Lung (tissue), 12 donors: ENCODE data around the gene ORAI3. TPM values are rescaled to one million over a fixed set of nuclear protein-coding genes. Genes with fewer than 3 reads are reported as not detected.
A peak's percentile ranks its signal among the peaks of the same experiment; 100 is the strongest.

Experiments used
- ATAC-seq: fragments of 200-7000 bp; cut with Tn5 transposase; one replicate; pipeline ENCODE4 v1.9.1; 2020; ENCODE audit warnings: moderate number of reproducible peaks; ENCODE audit not compliant: insufficient read depth, low FRiP score
- DNase-seq, 3 donors: peaks; one replicate each; pipeline ENCODE4 v3.0.0-alpha.2; 2013 to 2017
- H3K27ac ChIP-seq, 2 donors: one replicate each; pipeline ENCODE4 v1.5.1; 2013; ENCODE audit warnings: mild to moderate bottlenecking in 2 of 2, moderate library complexity in 2 of 2, control low read depth in 1 of 2, inconsistent platforms in 1 of 2, low read depth in 1 of 2, low read length in 1 of 2
- H3K27me3 ChIP-seq, 3 donors: one replicate each; pipeline ENCODE4 v1.5.1; 2013; ENCODE audit warnings: low read length in 2 of 3; ENCODE audit not compliant: control insufficient read depth in 3 of 3, insufficient read depth in 3 of 3
- H3K36me3 ChIP-seq, 4 donors: one replicate each; pipeline ENCODE4 v1.5.1; 2013; ENCODE audit warnings: low read length in 4 of 4, mild to moderate bottlenecking in 1 of 4, moderate library complexity in 1 of 4; ENCODE audit not compliant: control insufficient read depth in 4 of 4, insufficient read depth in 4 of 4
- H3K4me1 ChIP-seq, 5 donors: one replicate each; pipeline ENCODE4 v1.5.1; 2013; ENCODE audit warnings: low read length in 5 of 5, mild to moderate bottlenecking in 2 of 5, moderate library complexity in 1 of 5; ENCODE audit not compliant: control insufficient read depth in 5 of 5, insufficient read depth in 5 of 5
- H3K4me3 ChIP-seq: one replicate; pipeline ENCODE4 v1.5.1; 2013; ENCODE audit warnings: mild to moderate bottlenecking, control low read depth, moderate library complexity
- H3K9ac ChIP-seq, 2 donors: one replicate each; pipeline ENCODE4 v1.5.1; 2013; ENCODE audit warnings: low read length in 2 of 2, control low read depth in 1 of 2; ENCODE audit not compliant: insufficient read depth in 1 of 2
- H3K9me3 ChIP-seq, 4 donors: one replicate each; pipeline ENCODE4 v1.5.1; 2013; ENCODE audit warnings: low read length in 3 of 4, mild to moderate bottlenecking in 1 of 4, moderate library complexity in 1 of 4; ENCODE audit not compliant: control insufficient read depth in 4 of 4, insufficient read depth in 3 of 4
- CTCF ChIP-seq: IDR thresholded peaks from 2 replicates; pipeline ENCODE4 v1.5.1; 2012; ENCODE audit warnings: mild to moderate bottlenecking; ENCODE audit errors: control extremely low read depth, extremely low read depth
- WGBS, 2 donors: extraction: QIAGEN DNeasy Blood & Tissue Kit; methylation state at CpG; one replicate each; pipeline ENCODE4 v1.1.7; 2013; 5-methylcytosine and 5-hydroxymethylcytosine counted together
- polyA plus RNA-seq, 2 donors: library from polyadenylated mRNA; stranded (reverse); fragments of 200-250 nt; gene quantifications; one replicate each; pipeline ENCODE4 v1.2.1, GENCODE V29; 2013
- total RNA-seq, 2 donors: library from RNA; depleted of rRNA in 1 of 2; stranded (reverse); fragments of >200 nt in 1 of 2; gene quantifications; one replicate each; pipeline ENCODE4 v1.2.1, GENCODE V29; 2014 to 2021
- donor health status: control.
- donor health status: control.
- donor health status: Bipolar disorder and iron deficiency.
- donor health status: healthy.
- donor health status: DM: yes; HTN: yes; CAD: no.

Gene ORAI3
- total and polyA plus RNA-seq, 4 donors = 20.2 to 27.4 (median 23.6) TPM

- 91 to 93% methylated on average over 11 of the region's 11 CpGs for WGBS, 2 donors
- no peak for TF ChIP-seq CTCF
- Histone ChIP-seq H3K27ac (no peak overlapping the region), H3K9me3 (peaks cover 0 to 2% (median 0%) of the 10 kb centered on the region in 4 donors), H3K4me1 (peaks cover 0 to 8% (median 7%) of the 10 kb centered on the region in 5 donors), H3K4me3 (no peak overlapping the region), H3K27me3 (no peaks in the 10 kb centered on the region), H3K9ac (no peak overlapping the region), H3K36me3 (peaks cover 3 to 35% (median 14%) of the 10 kb centered on the region in 4 donors)
- DNase-seq (no peak), ATAC-seq (no peak)
Observed at GRCh38 chr16:30928390-30928789, 20.5 kb upstream of the ORAI3 start.

- 84 to 86% methylated on average over 7 of the region's 7 CpGs for WGBS, 2 donors
- peaks cover 0 to 2% (median 0%) of the 10 kb centered on the region in 4 donors for H3K9me3 ChIP-seq
- no peaks in the 10 kb centered on the region for H3K27me3 ChIP-seq
- no peak for DNase-seq
- H3K4me3 ChIP-seq = no peak overlapping the region
- H3K36me3 ChIP-seq = peaks cover 3 to 35% (median 14%) of the 10 kb centered on the region in 4 donors
- H3K4me1 ChIP-seq = peaks cover 0 to 8% (median 7%) of the 10 kb centered on the region in 5 donors
- no peak overlapping the region for H3K27ac ChIP-seq
- H3K9ac ChIP-seq = no peak overlapping the region
- no peak for ATAC-seq
- TF ChIP-seq CTCF = no peak
Observed at GRCh38 chr16:30929167-30929566, 19.7 kb upstream of the ORAI3 start.

GRCh38 chr16:30930160-30930571, 18.7 kb upstream of the ORAI3 start:
- peaks cover 0 to 8% (median 0%) of the 10 kb centered on the region in 5 donors for H3K4me1 ChIP-seq
- peaks cover 0 to 2% (median 0%) of the 10 kb centered on the region in 4 donors for H3K9me3 ChIP-seq
- no peak overlapping the region for H3K9ac ChIP-seq
- 94 to 96% methylated on average over 35 of the region's 35 CpGs for WGBS, 2 donors
- H3K27ac ChIP-seq = no peak overlapping the region
- peaks cover 3 to 37% (median 16%) of the 10 kb centered on the region in 4 donors for H3K36me3 ChIP-seq
- no peak for TF ChIP-seq CTCF
- ATAC-seq (no peak), DNase-seq (no peak)
- H3K4me3 ChIP-seq = no peak overlapping the region
- no peaks in the 10 kb centered on the region for H3K27me3 ChIP-seq

GRCh38 chr16:30931068-30931650, 17.7 kb upstream of the ORAI3 start:
- no peak for TF ChIP-seq CTCF
- peaks cover 3 to 40% (median 20%) of the 10 kb centered on the region in 4 donors for H3K36me3 ChIP-seq

More at GRCh38 chr16:30931068-30931650, 17.7 kb upstream of the ORAI3 start:
- Histone ChIP-seq H3K9me3 (peaks cover 0 to 2% (median 0%) of the 10 kb centered on the region in 4 donors), H3K27ac (peak overlapping the region in 1 of 2 donors; percentile 26), H3K4me3 (no peak overlapping the region), H3K9ac (no peak overlapping the region), H3K27me3 (no peaks in the 10 kb centered on the region), H3K4me1 (peaks cover 0 to 8% (median 0%) of the 10 kb centered on the region in 5 donors)
- ATAC-seq (no peak), DNase-seq (no peak)
- WGBS, 2 donors = 80% methylated on average over 12 of the region's 12 CpGs
